ENCODE measurements around the gene EFCC1. TPM values are rescaled to one million over a fixed set of nuclear protein-coding genes. Genes with fewer than 3 reads are reported as not detected.

Gene EFCC1
- total and polyA plus RNA-seq, 2 donors from 2014 or later = 2.4 to 3.7 TPM

- DNase-seq = no peak
- peaks cover 0 to 8% (median 5%) of the 10 kb centered on the region in 3 donors for H3K4me1 ChIP-seq (ENCODE audit: control insufficient read depth in 2 of 3, insufficient read depth in 2 of 3, low read depth in 1 of 3, low read length in 3 of 3)
- FAIRE-seq = no peak
- TF ChIP-seq CTCF (IDR thresholded peaks at IDR 0.05; ENCODE audit: borderline replicate concordance, extremely low read depth, insufficient read depth) = peak; percentile 18
- no peaks in the 10 kb centered on the region for H3K27me3 ChIP-seq (ENCODE audit: control insufficient read depth, insufficient read depth, low read length)
- no peak overlapping the region for H3K27ac ChIP-seq (ENCODE audit: low read depth in 2 of 2, low read length in 2 of 2)
- H3K9me3 ChIP-seq (ENCODE audit: control insufficient read depth in 2 of 3, insufficient read depth in 1 of 3, low read length in 3 of 3) = no peaks in the 10 kb centered on the region
- intact Hi-C loops (cut with DNase I) = no loop called here
- H3K9ac ChIP-seq (ENCODE audit: low read length in 3 of 3) = no peak overlapping the region
- no peak overlapping the region for H3K4me3 ChIP-seq (ENCODE audit: low read length in 3 of 3)
- no peaks in the 10 kb centered on the region for H3K36me3 ChIP-seq (ENCODE audit: control insufficient read depth in 2 of 3, insufficient read depth in 3 of 3, low read length in 3 of 3)
Measured at GRCh38 chr3:129023909-129024308, 22.8 kb downstream of the EFCC1 start.

- Histone ChIP-seq H3K27me3 (ENCODE audit: control insufficient read depth, insufficient read depth, low read length) (no peaks in the 10 kb centered on the region), H3K27ac (ENCODE audit: low read depth in 2 of 2, low read length in 2 of 2) (peak overlapping the region in 1 of 2 donors; percentile 38), H3K9me3 (ENCODE audit: control insufficient read depth in 2 of 3, insufficient read depth in 1 of 3, low read length in 3 of 3) (no peaks in the 10 kb centered on the region), H3K9ac (ENCODE audit: low read length in 3 of 3) (no peak overlapping the region), H3K4me1 (ENCODE audit: control insufficient read depth in 2 of 3, insufficient read depth in 2 of 3, low read depth in 1 of 3, low read length in 3 of 3) (peaks cover 0 to 8% (median 5%) of the 10 kb centered on the region in 3 donors), H3K4me3 (ENCODE audit: low read length in 3 of 3) (no peak overlapping the region), H3K36me3 (ENCODE audit: control insufficient read depth in 2 of 3, insufficient read depth in 3 of 3, low read length in 3 of 3) (no peaks in the 10 kb centered on the region)
- intact Hi-C loops (cut with DNase I) = no loop called here
- no peak for TF ChIP-seq CTCF (IDR thresholded peaks at IDR 0.05; ENCODE audit: borderline replicate concordance, extremely low read depth, insufficient read depth)
- FAIRE-seq (no peak), DNase-seq (peak in 1 of 5 donors; percentile 25)
Measured at GRCh38 chr3:129025108-129025507, 24.0 kb downstream of the EFCC1 start.

- Histone ChIP-seq H3K27me3 (ENCODE audit: control insufficient read depth, insufficient read depth, low read length) (no peaks in the 10 kb centered on the region), H3K4me3 (ENCODE audit: low read length in 3 of 3) (no peak overlapping the region), H3K4me1 (ENCODE audit: control insufficient read depth in 2 of 3, insufficient read depth in 2 of 3, low read depth in 1 of 3, low read length in 3 of 3) (peaks cover 0 to 8% (median 5%) of the 10 kb centered on the region in 3 donors), H3K9ac (ENCODE audit: low read length in 3 of 3) (peak overlapping the region in 1 of 3 donors; percentile 6), H3K36me3 (ENCODE audit: control insufficient read depth in 2 of 3, insufficient read depth in 3 of 3, low read length in 3 of 3) (no peaks in the 10 kb centered on the region), H3K27ac (ENCODE audit: low read depth in 2 of 2, low read length in 2 of 2) (no peak overlapping the region), H3K9me3 (ENCODE audit: control insufficient read depth in 2 of 3, insufficient read depth in 1 of 3, low read length in 3 of 3) (no peaks in the 10 kb centered on the region)
- DNase-seq (peak in 3 of 5 donors; percentile 41 to 86 (median 67)), FAIRE-seq (no peak)
- intact Hi-C loops (cut with DNase I) = no loop called here
- no peak for TF ChIP-seq CTCF (IDR thresholded peaks at IDR 0.05; ENCODE audit: borderline replicate concordance, extremely low read depth, insufficient read depth)
Measured at GRCh38 chr3:129025691-129026435, 24.8 kb downstream of the EFCC1 start.
